H9 (cell line): ENCODE results near the gene QRICH2. TPM values are rescaled to one million over a fixed set of nuclear protein-coding genes. Genes with fewer than 3 reads are reported as not detected.
A peak's percentile ranks its signal among the peaks of the same experiment; 100 is the strongest.

ENCODE experiments used
- DNase-seq: peaks from one replicate; pipeline ENCODE4 v3.0.0-alpha.2; 2017
- H2AFZ ChIP-seq: one replicate; pipeline ENCODE4 v1.6.1; 2013; ENCODE audit warnings: mild to moderate bottlenecking, low read length, control low read depth, moderate library complexity
- H2AK5ac ChIP-seq: 2 replicates; pipeline ENCODE4 v1.6.1; 2013; ENCODE audit warnings: low read length, control low read depth, mixed read lengths; ENCODE audit not compliant: insufficient read length
- H2BK120ac ChIP-seq: one replicate; pipeline ENCODE4 v1.6.1; 2013; ENCODE audit warnings: low read depth, mild to moderate bottlenecking, low read length, control low read depth, inconsistent platforms; ENCODE audit not compliant: poor library complexity, severe bottlenecking
- H2BK12ac ChIP-seq: 2 replicates; pipeline ENCODE4 v1.6.1; 2013; ENCODE audit warnings: low read length, control low read depth, mixed read lengths, low read depth; ENCODE audit not compliant: insufficient read length
- H2BK15ac ChIP-seq: 2 replicates; pipeline ENCODE4 v1.6.1; 2013; ENCODE audit warnings: low read depth, low read length, control low read depth
- H2BK20ac ChIP-seq: one replicate; pipeline ENCODE4 v1.6.1; 2013; ENCODE audit warnings: low read depth, mild to moderate bottlenecking, low read length, control low read depth, inconsistent platforms; ENCODE audit not compliant: poor library complexity, severe bottlenecking
- H2BK5ac ChIP-seq: 2 replicates; pipeline ENCODE4 v1.6.1; 2013; ENCODE audit warnings: low read length, control low read depth, mixed read lengths; ENCODE audit not compliant: insufficient read length
- H3K14ac ChIP-seq: 2 replicates; pipeline ENCODE4 v1.6.1; 2013; ENCODE audit warnings: low read length, control low read depth; ENCODE audit not compliant: insufficient read depth
- H3K18ac ChIP-seq: 2 replicates; pipeline ENCODE4 v1.6.1; 2013; ENCODE audit warnings: low read depth, mild to moderate bottlenecking, mixed read lengths, low read length, control low read depth; ENCODE audit not compliant: insufficient read length
- H3K23ac ChIP-seq: 2 replicates; pipeline ENCODE4 v1.6.1; 2013; ENCODE audit warnings: low read length, control low read depth, mixed read lengths, low read depth; ENCODE audit not compliant: insufficient read length
- H3K23me2 ChIP-seq: 2 replicates; pipeline ENCODE4 v1.6.1; 2013; ENCODE audit warnings: low read depth, mild to moderate bottlenecking, mixed read lengths, low read length, control low read depth; ENCODE audit not compliant: insufficient read length, poor library complexity, severe bottlenecking
- H3K27ac ChIP-seq: 2 replicates; pipeline ENCODE4 v1.5.1; 2013; ENCODE audit warnings: low read length, control low read depth, mixed read lengths, low read depth; ENCODE audit not compliant: insufficient read length
- H3K27me3 ChIP-seq: 2 replicates; pipeline ENCODE4 v1.6.1; 2013; ENCODE audit warnings: low read length, control low read depth, inconsistent platforms; ENCODE audit not compliant: insufficient read depth
- H3K4ac ChIP-seq: 2 replicates; pipeline ENCODE4 v1.6.1; 2013; ENCODE audit warnings: low read depth, mild to moderate bottlenecking, control low read depth, inconsistent platforms, low read length, moderate library complexity
- H3K4me1 ChIP-seq: 2 replicates; pipeline ENCODE4 v1.6.1; 2013; ENCODE audit warnings: low read length, control low read depth, inconsistent platforms; ENCODE audit not compliant: insufficient read depth
- H3K4me2 ChIP-seq: 2 replicates; pipeline ENCODE4 v1.6.1; 2013; ENCODE audit warnings: low read length, control low read depth, mixed read lengths; ENCODE audit not compliant: insufficient read length, insufficient read depth
- H3K56ac ChIP-seq: 2 replicates; pipeline ENCODE4 v1.6.1; 2013; ENCODE audit warnings: low read depth, mild to moderate bottlenecking, mixed read lengths, low read length, control low read depth; ENCODE audit not compliant: insufficient read length
- H3K79me1 ChIP-seq: 2 replicates; pipeline ENCODE4 v1.6.1; 2013; ENCODE audit warnings: low read depth, mild to moderate bottlenecking, moderate library complexity, low read length, control low read depth, inconsistent platforms; ENCODE audit not compliant: insufficient read depth, poor library complexity, severe bottlenecking
- H3K79me2 ChIP-seq: 2 replicates; pipeline ENCODE4 v1.6.1; 2013; ENCODE audit warnings: low read length, control low read depth, inconsistent platforms; ENCODE audit not compliant: insufficient read depth
- H3K9ac ChIP-seq: 2 replicates; pipeline ENCODE4 v1.6.1; 2013; ENCODE audit warnings: low read length, control low read depth, mixed read lengths; ENCODE audit not compliant: insufficient read length; ENCODE audit errors: extremely low read depth
- H3K9me3 ChIP-seq: one replicate; pipeline ENCODE4 v1.6.1; 2013; ENCODE audit warnings: low read depth, low read length, inconsistent platforms; ENCODE audit not compliant: control insufficient read depth
- H3T11ph ChIP-seq: one replicate; pipeline ENCODE4 v1.6.1; 2013; ENCODE audit warnings: mild to moderate bottlenecking, low read length, control low read depth, inconsistent platforms
- H4K20me1 ChIP-seq: one replicate; pipeline ENCODE4 v1.6.1; 2013; ENCODE audit not compliant: control insufficient read depth, insufficient read length, insufficient read depth
- H4K5ac ChIP-seq: 2 replicates; pipeline ENCODE4 v1.6.1; 2013; ENCODE audit warnings: low read depth, mild to moderate bottlenecking, mixed read lengths, low read length, control low read depth; ENCODE audit not compliant: insufficient read length
- H4K8ac ChIP-seq: replicated peaks from 2 replicates; pipeline ENCODE4 v1.6.1; 2013; ENCODE audit warnings: low read length, control low read depth, mixed read lengths, low read depth; ENCODE audit not compliant: insufficient read length
- H4K91ac ChIP-seq: 2 replicates; pipeline ENCODE4 v1.6.1; 2013; ENCODE audit warnings: low read depth, mild to moderate bottlenecking, moderate library complexity, mixed read lengths, low read length, control low read depth; ENCODE audit not compliant: insufficient read length
- H3K27ac Mint-ChIP-seq, 3 experiments: 2 replicates in 2 of 3; 3 replicates in 1 of 3; pipeline ENCODE4 v1.8.0; 2020 to 2021; ENCODE audit warnings: mixed read lengths in 3 of 3, mild to moderate bottlenecking in 1 of 3, moderate library complexity in 1 of 3
- H3K27me3 Mint-ChIP-seq: 2 replicates; pipeline ENCODE4 v1.8.0; 2021; ENCODE audit warnings: low read depth, mild to moderate bottlenecking, moderate library complexity, mixed read lengths
- H3K36me3 Mint-ChIP-seq, 3 experiments: 2 replicates in 2 of 3; 3 replicates in 1 of 3; pipeline ENCODE4 v1.8.0; 2020 to 2021; ENCODE audit warnings: low read depth in 3 of 3, mixed read lengths in 3 of 3; ENCODE audit not compliant: insufficient read depth in 1 of 3
- H3K4me1 Mint-ChIP-seq, 2 experiments: 2 replicates each; pipeline ENCODE4 v1.8.0; 2020; ENCODE audit warnings: mixed read lengths in 2 of 2
- H3K4me3 Mint-ChIP-seq, 2 experiments: 2 replicates in 1 of 2; 3 replicates in 1 of 2; pipeline ENCODE4 v1.8.0; 2020 to 2021; ENCODE audit warnings: mild to moderate bottlenecking in 2 of 2, mixed read lengths in 2 of 2, moderate library complexity in 1 of 2
- H3K9me3 Mint-ChIP-seq, 2 experiments: 2 replicates in 1 of 2; 3 replicates in 1 of 2; pipeline ENCODE4 v1.8.0; 2020; ENCODE audit warnings: mild to moderate bottlenecking in 2 of 2, mixed read lengths in 2 of 2, moderate library complexity in 1 of 2
- WGBS: extraction: QIAGEN DNeasy Blood & Tissue Kit; methylation state at CpG from one replicate; pipeline ENCODE4 v1.1.7; 2013; ENCODE audit warnings: missing lambda C conversion rate, low lambda C conversion rate, mixed read lengths; ENCODE audit not compliant: insufficient read length; ENCODE audit errors: extremely low coverage; 5-methylcytosine and 5-hydroxymethylcytosine counted together
- total RNA-seq: library from RNA; stranded (reverse); gene quantifications from 2 replicates; pipeline ENCODE4 v1.2.1, GENCODE V29; 2021
- TF ChIP-seq, protein P1 (sequence below): fragments of 200-600 bp; sonication (generic); conservative IDR thresholded peaks from 3 replicates; pipeline ENCODE4 v1.8.0; 2021; ENCODE audit warnings: antibody characterized with exemption, mild to moderate bottlenecking

The QRICH2 gene
- total RNA-seq, 1 experiment from 2014 or later = 3.2 TPM

DNA sequence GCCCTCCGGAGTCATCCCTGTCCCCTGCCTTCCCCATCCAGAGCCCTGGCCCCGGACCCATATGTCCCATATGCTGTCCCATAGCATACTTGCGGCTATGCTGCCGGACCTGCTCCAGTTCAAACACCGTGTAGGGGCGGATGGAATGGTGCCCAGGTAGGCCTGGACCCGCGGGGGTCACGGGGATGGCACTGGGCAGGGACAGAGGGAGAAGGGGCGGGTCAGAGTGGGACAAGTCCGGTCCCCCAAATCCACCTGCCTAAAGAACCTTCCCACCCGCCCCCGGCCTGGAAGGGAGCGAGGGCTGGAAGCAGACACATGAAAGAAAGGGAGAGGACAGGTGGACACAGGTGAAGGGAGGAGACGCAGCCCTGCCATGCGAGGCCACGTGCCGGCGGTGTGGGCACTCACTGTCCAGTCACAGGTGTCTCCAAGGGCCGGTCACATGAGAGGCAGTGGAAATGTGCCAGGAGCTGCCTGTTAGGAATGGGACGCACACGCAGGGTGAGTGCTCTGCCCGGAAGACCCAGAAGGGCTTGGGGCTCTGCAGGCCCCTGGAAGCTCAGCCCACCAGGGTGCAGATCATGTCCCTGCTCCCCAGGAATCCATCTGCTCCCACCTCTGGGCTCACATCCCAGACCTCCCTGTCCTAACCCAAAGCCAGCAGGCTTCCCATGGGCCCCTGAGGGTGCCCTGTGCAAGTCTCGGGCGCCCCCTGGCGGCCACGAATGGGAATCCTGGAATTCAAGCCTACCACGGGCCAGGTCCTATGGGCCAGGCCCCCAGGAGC lies 28.9 kb downstream of the QRICH2 start:
- no peaks in the 10 kb centered on the region for H4K20me1 ChIP-seq
- no peak overlapping the region for H2BK20ac ChIP-seq
- H3K9me3 ChIP-seq = no peaks in the 10 kb centered on the region
- H3K79me2 ChIP-seq = no peaks in the 10 kb centered on the region
- TF ChIP-seq, protein P1, sequence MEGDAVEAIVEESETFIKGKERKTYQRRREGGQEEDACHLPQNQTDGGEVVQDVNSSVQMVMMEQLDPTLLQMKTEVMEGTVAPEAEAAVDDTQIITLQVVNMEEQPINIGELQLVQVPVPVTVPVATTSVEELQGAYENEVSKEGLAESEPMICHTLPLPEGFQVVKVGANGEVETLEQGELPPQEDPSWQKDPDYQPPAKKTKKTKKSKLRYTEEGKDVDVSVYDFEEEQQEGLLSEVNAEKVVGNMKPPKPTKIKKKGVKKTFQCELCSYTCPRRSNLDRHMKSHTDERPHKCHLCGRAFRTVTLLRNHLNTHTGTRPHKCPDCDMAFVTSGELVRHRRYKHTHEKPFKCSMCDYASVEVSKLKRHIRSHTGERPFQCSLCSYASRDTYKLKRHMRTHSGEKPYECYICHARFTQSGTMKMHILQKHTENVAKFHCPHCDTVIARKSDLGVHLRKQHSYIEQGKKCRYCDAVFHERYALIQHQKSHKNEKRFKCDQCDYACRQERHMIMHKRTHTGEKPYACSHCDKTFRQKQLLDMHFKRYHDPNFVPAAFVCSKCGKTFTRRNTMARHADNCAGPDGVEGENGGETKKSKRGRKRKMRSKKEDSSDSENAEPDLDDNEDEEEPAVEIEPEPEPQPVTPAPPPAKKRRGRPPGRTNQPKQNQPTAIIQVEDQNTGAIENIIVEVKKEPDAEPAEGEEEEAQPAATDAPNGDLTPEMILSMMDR = peak; percentile 99
- H2BK5ac ChIP-seq = no peak overlapping the region
- no peak overlapping the region for H2BK120ac ChIP-seq
- H3K4me2 ChIP-seq = no peak overlapping the region
- no peak overlapping the region for H2BK12ac ChIP-seq
- H4K91ac ChIP-seq = no peak overlapping the region
- H2BK15ac ChIP-seq = no peak overlapping the region
- Mint-ChIP-seq H3K36me3 (no peaks in the 10 kb centered on the region), H3K9me3 (no peaks in the 10 kb centered on the region), H3K4me3 (no peak overlapping the region), H3K27ac (no peak overlapping the region), H3K4me1 (peaks cover 6 to 17% of the 10 kb centered on the region in 2 experiments), H3K27me3 (peaks cover 1% of the 10 kb centered on the region; the same call in 1 of the 2 replicates)
- no peaks in the 10 kb centered on the region for H3K79me1 ChIP-seq
- no peak overlapping the region for H3T11ph ChIP-seq
- peak; percentile 93 for DNase-seq
- no peaks in the 10 kb centered on the region for H3K4me1 ChIP-seq
- no peak overlapping the region for H3K4ac ChIP-seq
- H4K5ac ChIP-seq = no peak overlapping the region
- no peaks in the 10 kb centered on the region for H3K23me2 ChIP-seq
- H4K8ac ChIP-seq = no peak overlapping the region
- no peak overlapping the region for H3K56ac ChIP-seq
- H2AK5ac ChIP-seq = no peak overlapping the region
- H3K18ac ChIP-seq = no peak overlapping the region
- WGBS = no CpG with 5 or more reads among the region's 28 CpGs
- no peak overlapping the region for H3K23ac ChIP-seq
- H3K27ac ChIP-seq = no peak overlapping the region
- no peak overlapping the region for H2AFZ ChIP-seq
- H3K27me3 ChIP-seq = no peaks in the 10 kb centered on the region
- no peak overlapping the region for H3K14ac ChIP-seq
- H3K9ac ChIP-seq = no peak overlapping the region
